Spleen (tissue), 11 donors: ENCODE data around the gene LIN7C. TPM values are rescaled to one million over a fixed set of nuclear protein-coding genes. Genes with fewer than 3 reads are reported as not detected.
"Not testable (repeated sequence)": the region's sequence is repeated elsewhere in the genome, so short reads cannot be mapped to it uniquely, and the experiment has no call there.

Source experiments
- DNase-seq: peaks from one replicate; pipeline ENCODE4 v3.0.0-alpha.2; 2020
- H3K27ac ChIP-seq, 8 donors: fragments of 200-600 bp; sonication (generic) in 7 of 8; 1 replicate in 4 of 8; 2 replicates in 4 of 8; pipeline versions ENCODE4 v1.5.0 to v1.8.0; 2016 to 2021; ENCODE audit warnings: inconsistent platforms in 4 of 8, mild to moderate bottlenecking in 4 of 8, moderate library complexity in 1 of 8
- H3K27me3 ChIP-seq, 7 donors: fragments of 200-600 bp; sonication (generic) in 6 of 7; replicated peaks in 1 of 7; 1 replicate in 4 of 7; 2 replicates in 3 of 7; pipeline versions ENCODE4 v1.5.0 to v1.8.0; 2016 to 2021; ENCODE audit warnings: inconsistent platforms in 3 of 7, mild to moderate bottlenecking in 1 of 7
- H3K36me3 ChIP-seq, 6 donors: fragments of 200-600 bp; sonication (generic) in 5 of 6; 1 replicate in 4 of 6; 2 replicates in 2 of 6; pipeline versions ENCODE4 v1.5.0 to v1.8.0; 2016 to 2021; ENCODE audit warnings: inconsistent platforms in 2 of 6
- H3K4me1 ChIP-seq, 6 donors: fragments of 200-600 bp; sonication (generic) in 5 of 6; 1 replicate in 3 of 6; 2 replicates in 3 of 6; pipeline versions ENCODE4 v1.5.0 to v1.8.0; 2016 to 2021; ENCODE audit warnings: inconsistent platforms in 3 of 6
- H3K4me3 ChIP-seq, 8 donors: fragments of 200-600 bp; sonication (generic) in 7 of 8; 1 replicate in 4 of 8; 2 replicates in 4 of 8; pipeline versions ENCODE4 v1.5.0 to v1.8.0; 2016 to 2021; ENCODE audit warnings: inconsistent platforms in 4 of 8, mild to moderate bottlenecking in 4 of 8, moderate library complexity in 2 of 8
- H3K9me3 ChIP-seq, 8 donors: fragments of 200-600 bp; sonication (generic) in 7 of 8; 1 replicate in 4 of 8; 2 replicates in 4 of 8; pipeline versions ENCODE4 v1.5.0 to v1.8.0; 2016 to 2021; ENCODE audit warnings: inconsistent platforms in 4 of 8
- POLR2A ChIP-seq, 3 donors: fragments of 450-650 bp; IDR thresholded peaks; one replicate each; pipeline ENCODE4 v1.5.1; 2017; ENCODE audit warnings: antibody characterized with exemption in 3 of 3, mild to moderate bottlenecking in 1 of 3
- POLR2AphosphoS5 ChIP-seq, 3 donors: sonication (generic); formaldehyde crosslinking; IDR thresholded peaks; one replicate each; pipeline ENCODE4 v1.5.1; 2017; ENCODE audit warnings: antibody characterized with exemption in 3 of 3
- WGBS, 5 donors: extraction: QIAGEN DNeasy Blood & Tissue Kit in 3 of 5; methylation state at CpG; one replicate each; pipeline versions ENCODE4 v1.1.5 to v1.1.7; 2013 to 2018; 5-methylcytosine and 5-hydroxymethylcytosine counted together
- intact Hi-C: fragments of 100-400 bp; cut with DNase I; formaldehyde crosslinking; loops from one replicate; pipeline ENCODE4 v1.15.0; 2023; ENCODE audit warnings: low total_unique reads
- polyA plus RNA-seq, 3 donors: library from polyadenylated mRNA; stranded (reverse); fragments of 200-250 nt; gene quantifications; one replicate each; pipeline ENCODE4 v1.2.1, GENCODE V29; 2013
- total RNA-seq, 7 donors: library from RNA; depleted of rRNA in 3 of 7; stranded (reverse); fragments of >200 nt in 3 of 7; fragmentation: NEBNext Ultra II Directional in 4 of 7; extraction: Animal tissue kit (Norgen Biotek cat#: 25700) in 4 of 7; gene quantifications; one replicate each; pipeline versions ENCODE4 v1.1.0 to v1.2.1, GENCODE V29; 2016 to 2021
- TF ChIP-seq, protein P1 (sequence below), 11 experiments: fragments of 200-600 bp in 7 of 11; fragments of 450-650 bp in 4 of 11; sonication (generic) in 4 of 11; IDR thresholded peaks in 8 of 11; conservative IDR thresholded peaks in 3 of 11; 1 replicate in 7 of 11; 2 replicates in 4 of 11; pipeline versions ENCODE4 v1.4.0 to v1.8.0; 2016 to 2021; ENCODE audit warnings: antibody characterized with exemption in 11 of 11, inconsistent platforms in 4 of 11, mild to moderate bottlenecking in 1 of 11
- donor health status: healthy with polysubstance abuse.
- donor health status: DM: no; HTN: no; CAD: no; lungs with moderate emphysema.
- donor health status: DM: no; HTN: no; CAD: no.
- donor health status: Bipolar disorder and iron deficiency.
- donor health status: healthy.
- donor health status: DM: no; HTN: no; CAD: no.
- donor health status: DM: yes; HTN: yes; CAD: no.

LIN7C gene
- total and polyA plus RNA-seq, 10 donors, result 4.8 to 42.4 (median 30.5) TPM

DNA sequence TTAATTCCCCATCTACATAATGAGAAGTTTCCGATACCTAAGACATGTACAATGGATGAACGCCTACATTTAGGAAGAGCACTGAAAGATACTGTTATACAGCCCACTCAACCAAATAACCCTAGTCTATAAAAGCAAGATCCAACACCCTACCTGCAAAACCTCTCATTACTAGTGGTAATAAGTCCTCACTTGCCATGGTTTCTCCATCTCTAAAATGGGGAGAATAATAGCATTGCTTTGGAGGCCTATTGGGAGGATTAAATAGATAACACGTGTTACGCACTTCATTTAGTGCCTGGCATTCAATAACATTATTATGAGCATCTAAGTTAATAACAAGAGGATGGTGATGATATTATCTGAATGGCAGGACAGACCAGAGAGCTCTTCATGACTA is 50.9 kb downstream of the LIN7C start:
- intact Hi-C loops, result no loop called here
- Histone ChIP-seq H3K36me3 (no peaks in the 10 kb centered on the region), H3K9me3 (no peaks in the 10 kb centered on the region), H3K4me1 (no peaks in the 10 kb centered on the region), H3K4me3 (no peak overlapping the region), H3K27ac (no peak overlapping the region), H3K27me3 (no peaks in the 10 kb centered on the region)
- WGBS, 5 donors, result 90 to 98% (median 92%) methylated on average over 4 of the region's 4 CpGs
- DNase-seq, result no peak
- TF ChIP-seq, protein P1, sequence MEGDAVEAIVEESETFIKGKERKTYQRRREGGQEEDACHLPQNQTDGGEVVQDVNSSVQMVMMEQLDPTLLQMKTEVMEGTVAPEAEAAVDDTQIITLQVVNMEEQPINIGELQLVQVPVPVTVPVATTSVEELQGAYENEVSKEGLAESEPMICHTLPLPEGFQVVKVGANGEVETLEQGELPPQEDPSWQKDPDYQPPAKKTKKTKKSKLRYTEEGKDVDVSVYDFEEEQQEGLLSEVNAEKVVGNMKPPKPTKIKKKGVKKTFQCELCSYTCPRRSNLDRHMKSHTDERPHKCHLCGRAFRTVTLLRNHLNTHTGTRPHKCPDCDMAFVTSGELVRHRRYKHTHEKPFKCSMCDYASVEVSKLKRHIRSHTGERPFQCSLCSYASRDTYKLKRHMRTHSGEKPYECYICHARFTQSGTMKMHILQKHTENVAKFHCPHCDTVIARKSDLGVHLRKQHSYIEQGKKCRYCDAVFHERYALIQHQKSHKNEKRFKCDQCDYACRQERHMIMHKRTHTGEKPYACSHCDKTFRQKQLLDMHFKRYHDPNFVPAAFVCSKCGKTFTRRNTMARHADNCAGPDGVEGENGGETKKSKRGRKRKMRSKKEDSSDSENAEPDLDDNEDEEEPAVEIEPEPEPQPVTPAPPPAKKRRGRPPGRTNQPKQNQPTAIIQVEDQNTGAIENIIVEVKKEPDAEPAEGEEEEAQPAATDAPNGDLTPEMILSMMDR (IDR thresholded peaks at IDR 0.05 in 8 of 11, conservative IDR thresholded peaks at IDR 0.05 in 3 of 11), result no peak
- TF ChIP-seq POLR2A (IDR thresholded peaks at IDR 0.05), result no peak
- TF ChIP-seq POLR2AphosphoS5 (IDR thresholded peaks at IDR 0.05), result no peak

DNA sequence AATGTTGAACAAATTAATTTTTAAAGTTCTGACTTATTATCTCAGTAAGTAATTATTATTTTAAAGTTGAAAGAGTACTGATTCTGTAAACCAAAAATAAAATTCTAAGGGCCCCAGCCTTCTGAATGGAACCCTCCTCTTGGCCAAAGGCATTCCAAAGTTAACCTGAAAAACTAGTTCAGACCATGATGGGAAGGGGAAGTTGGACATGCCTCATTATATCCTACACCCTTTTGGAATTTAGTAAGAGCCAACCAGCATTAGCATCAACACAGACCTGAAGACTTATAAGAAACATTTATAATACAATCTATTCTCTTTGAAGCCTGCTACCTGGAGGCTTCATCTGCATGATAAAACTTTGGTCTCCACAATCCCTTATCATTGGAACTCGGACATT is 52.9 kb downstream of the LIN7C start:
- TF ChIP-seq POLR2A (IDR thresholded peaks at IDR 0.05) (no peak), POLR2AphosphoS5 (IDR thresholded peaks at IDR 0.05) (no peak)
- TF ChIP-seq, protein P1 (IDR thresholded peaks at IDR 0.05 in 8 of 11, conservative IDR thresholded peaks at IDR 0.05 in 3 of 11), result no peak
- WGBS, 5 donors, result 76 to 98% (median 82%) methylated on average over 1 of the region's 1 CpG
- Histone ChIP-seq H3K4me1 (no peaks in the 10 kb centered on the region), H3K36me3 (no peaks in the 10 kb centered on the region), H3K4me3 (no peak overlapping the region), H3K27ac (no peak overlapping the region), H3K27me3 (no peaks in the 10 kb centered on the region), H3K9me3 (no peaks in the 10 kb centered on the region)
- intact Hi-C loops, result no loop called here
- DNase-seq, result no peak

DNA sequence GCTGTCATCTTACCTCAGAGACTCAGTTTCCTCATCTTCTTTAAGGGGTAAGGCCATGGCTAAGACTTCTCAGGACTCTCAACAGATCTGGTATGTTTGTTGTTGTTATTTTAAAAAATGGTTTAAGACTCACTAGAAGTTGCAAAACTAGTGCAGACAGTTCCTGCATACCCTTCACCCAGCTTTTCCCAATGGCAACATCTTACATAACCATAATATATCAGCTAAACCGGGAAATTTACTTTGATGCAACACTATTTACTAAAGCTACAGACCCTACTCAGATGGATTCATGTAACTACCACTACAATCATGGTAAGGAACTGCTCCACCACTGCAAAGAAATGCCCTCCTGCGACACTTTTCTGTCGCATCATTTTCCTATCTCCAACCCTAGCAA is 54.4 kb downstream of the LIN7C start:
- Histone ChIP-seq H3K4me3 (no peak overlapping the region), H3K36me3 (no peaks in the 10 kb centered on the region), H3K4me1 (no peaks in the 10 kb centered on the region), H3K27me3 (no peaks in the 10 kb centered on the region), H3K27ac (no peak overlapping the region), H3K9me3 (no peaks in the 10 kb centered on the region)
- TF ChIP-seq POLR2AphosphoS5 (IDR thresholded peaks at IDR 0.05) (no peak), POLR2A (IDR thresholded peaks at IDR 0.05) (no peak)
- TF ChIP-seq, protein P1 (IDR thresholded peaks at IDR 0.05 in 8 of 11, conservative IDR thresholded peaks at IDR 0.05 in 3 of 11), result no peak
- WGBS, 5 donors, result 80 to 92% (median 87%) methylated on average over 3 of the region's 3 CpGs
- DNase-seq, result no peak
- intact Hi-C loops, result no loop called here

DNA sequence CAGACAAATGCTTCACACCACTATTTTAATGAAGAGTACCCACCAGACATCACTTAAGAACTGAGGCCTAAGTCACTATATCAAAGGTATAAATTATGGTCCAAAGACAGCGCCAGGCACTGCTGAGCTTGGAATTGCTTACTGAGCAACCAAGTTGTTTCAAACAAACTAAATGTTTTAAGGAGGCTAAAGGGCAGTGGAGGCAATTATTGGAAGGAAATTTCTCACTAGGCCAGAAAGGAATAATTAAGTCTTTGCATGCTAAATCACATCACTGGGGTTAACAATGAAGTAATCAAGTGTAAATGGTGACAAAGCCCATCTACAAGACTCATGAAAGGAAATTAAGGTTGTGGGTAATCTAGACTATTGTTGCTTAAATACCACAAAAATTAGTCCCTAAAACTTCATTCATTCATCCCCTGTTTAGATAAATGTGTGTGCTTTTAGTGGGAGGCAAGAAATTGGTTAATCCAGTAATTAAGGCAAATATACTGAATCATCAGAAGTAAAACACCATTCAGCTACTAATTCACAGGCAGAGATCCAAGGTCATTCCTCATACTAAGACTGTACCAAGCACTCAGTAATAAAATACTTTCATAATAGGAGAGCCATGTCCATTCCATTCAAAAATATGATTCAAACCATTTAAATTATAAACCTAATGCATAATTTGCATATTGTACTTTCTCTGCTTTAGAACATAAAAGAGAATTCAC is 55.2 kb downstream of the LIN7C start:
- Histone ChIP-seq H3K9me3 (no peaks in the 10 kb centered on the region), H3K27ac (no peak overlapping the region), H3K4me1 (no peaks in the 10 kb centered on the region), H3K27me3 (no peaks in the 10 kb centered on the region), H3K4me3 (no peak overlapping the region), H3K36me3 (no peaks in the 10 kb centered on the region)
- 91 to 100% (median 97%) methylated on average over 1 of the region's 1 CpG for WGBS, 5 donors
- TF ChIP-seq POLR2A (IDR thresholded peaks at IDR 0.05) (no peak), POLR2AphosphoS5 (IDR thresholded peaks at IDR 0.05) (no peak)
- TF ChIP-seq, protein P1 (IDR thresholded peaks at IDR 0.05 in 8 of 11, conservative IDR thresholded peaks at IDR 0.05 in 3 of 11), result no peak
- no peak for DNase-seq
- intact Hi-C loops, result no loop called here

DNA sequence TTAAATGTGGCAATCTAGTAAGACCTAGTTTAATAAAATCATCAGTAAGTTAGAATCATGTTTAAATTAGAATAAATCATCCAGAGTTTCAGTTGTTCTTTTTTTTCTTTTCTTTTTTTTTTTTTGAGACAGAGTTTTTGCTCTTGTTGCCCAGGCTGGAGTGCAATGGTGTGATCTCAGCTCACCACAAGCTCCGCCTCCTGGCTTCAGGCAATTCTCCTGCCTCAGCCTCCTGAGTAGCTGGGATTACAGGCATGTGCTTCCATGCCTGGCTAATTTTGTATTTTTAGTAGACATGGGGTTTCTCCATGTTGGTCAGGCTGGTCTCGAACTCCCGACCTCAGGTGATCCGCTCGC is 58.4 kb downstream of the LIN7C start:
- intact Hi-C loops, H3K27me3 ChIP-seq, H3K9me3 ChIP-seq, H3K4me3 ChIP-seq, H3K27ac ChIP-seq, H3K36me3 ChIP-seq, DNase-seq, H3K4me1 ChIP-seq: not testable (repeated sequence)
- 94 to 100% (median 98%) methylated on average over 5 of the region's 5 CpGs for WGBS, 5 donors
